ENCODE data around the gene PDLIM1.

DNA sequence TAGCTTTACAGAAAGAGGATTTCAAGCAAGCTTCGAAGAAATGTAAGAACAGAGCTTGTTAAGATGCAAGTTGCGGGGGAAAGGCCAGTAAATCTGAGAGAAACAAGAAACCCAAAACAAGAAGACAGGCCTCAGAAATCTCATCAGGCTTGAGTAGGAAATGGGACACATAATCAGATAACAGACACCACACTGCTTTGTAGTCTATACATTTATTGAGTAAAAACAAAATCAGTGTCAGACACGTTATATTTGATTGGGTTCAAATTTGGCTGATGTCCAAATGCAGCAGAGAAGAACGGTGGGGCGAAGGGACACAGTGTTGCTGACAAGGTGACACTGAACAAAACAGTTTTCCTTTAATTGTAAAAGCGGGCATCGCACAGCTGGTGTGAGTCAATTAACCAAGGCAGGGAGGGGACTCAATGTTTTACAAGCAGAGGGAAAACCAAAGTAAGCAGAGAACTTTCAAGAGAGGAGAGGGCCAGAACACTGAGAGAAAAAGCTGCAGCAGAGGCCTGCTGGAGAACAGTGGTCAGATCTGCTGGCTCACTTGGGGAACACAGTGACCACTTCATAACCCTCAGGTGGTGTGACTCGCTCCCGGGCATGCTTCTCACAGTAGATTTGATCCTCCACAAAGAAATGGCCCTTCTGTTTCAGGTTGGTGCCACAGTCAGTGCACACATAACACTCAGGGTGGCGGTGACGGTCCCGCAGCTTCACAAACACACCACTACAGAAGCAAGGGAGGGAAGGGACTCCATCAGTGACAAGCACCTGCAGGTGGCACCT lies 53.2 kb downstream of the PDLIM1 start:
- TF ChIP-seq, protein P1, sequence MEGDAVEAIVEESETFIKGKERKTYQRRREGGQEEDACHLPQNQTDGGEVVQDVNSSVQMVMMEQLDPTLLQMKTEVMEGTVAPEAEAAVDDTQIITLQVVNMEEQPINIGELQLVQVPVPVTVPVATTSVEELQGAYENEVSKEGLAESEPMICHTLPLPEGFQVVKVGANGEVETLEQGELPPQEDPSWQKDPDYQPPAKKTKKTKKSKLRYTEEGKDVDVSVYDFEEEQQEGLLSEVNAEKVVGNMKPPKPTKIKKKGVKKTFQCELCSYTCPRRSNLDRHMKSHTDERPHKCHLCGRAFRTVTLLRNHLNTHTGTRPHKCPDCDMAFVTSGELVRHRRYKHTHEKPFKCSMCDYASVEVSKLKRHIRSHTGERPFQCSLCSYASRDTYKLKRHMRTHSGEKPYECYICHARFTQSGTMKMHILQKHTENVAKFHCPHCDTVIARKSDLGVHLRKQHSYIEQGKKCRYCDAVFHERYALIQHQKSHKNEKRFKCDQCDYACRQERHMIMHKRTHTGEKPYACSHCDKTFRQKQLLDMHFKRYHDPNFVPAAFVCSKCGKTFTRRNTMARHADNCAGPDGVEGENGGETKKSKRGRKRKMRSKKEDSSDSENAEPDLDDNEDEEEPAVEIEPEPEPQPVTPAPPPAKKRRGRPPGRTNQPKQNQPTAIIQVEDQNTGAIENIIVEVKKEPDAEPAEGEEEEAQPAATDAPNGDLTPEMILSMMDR (conservative IDR thresholded peaks at IDR 0.05; ENCODE audit: low read depth in 2 of 2), result no peak
- TF ChIP-seq, protein P2, sequence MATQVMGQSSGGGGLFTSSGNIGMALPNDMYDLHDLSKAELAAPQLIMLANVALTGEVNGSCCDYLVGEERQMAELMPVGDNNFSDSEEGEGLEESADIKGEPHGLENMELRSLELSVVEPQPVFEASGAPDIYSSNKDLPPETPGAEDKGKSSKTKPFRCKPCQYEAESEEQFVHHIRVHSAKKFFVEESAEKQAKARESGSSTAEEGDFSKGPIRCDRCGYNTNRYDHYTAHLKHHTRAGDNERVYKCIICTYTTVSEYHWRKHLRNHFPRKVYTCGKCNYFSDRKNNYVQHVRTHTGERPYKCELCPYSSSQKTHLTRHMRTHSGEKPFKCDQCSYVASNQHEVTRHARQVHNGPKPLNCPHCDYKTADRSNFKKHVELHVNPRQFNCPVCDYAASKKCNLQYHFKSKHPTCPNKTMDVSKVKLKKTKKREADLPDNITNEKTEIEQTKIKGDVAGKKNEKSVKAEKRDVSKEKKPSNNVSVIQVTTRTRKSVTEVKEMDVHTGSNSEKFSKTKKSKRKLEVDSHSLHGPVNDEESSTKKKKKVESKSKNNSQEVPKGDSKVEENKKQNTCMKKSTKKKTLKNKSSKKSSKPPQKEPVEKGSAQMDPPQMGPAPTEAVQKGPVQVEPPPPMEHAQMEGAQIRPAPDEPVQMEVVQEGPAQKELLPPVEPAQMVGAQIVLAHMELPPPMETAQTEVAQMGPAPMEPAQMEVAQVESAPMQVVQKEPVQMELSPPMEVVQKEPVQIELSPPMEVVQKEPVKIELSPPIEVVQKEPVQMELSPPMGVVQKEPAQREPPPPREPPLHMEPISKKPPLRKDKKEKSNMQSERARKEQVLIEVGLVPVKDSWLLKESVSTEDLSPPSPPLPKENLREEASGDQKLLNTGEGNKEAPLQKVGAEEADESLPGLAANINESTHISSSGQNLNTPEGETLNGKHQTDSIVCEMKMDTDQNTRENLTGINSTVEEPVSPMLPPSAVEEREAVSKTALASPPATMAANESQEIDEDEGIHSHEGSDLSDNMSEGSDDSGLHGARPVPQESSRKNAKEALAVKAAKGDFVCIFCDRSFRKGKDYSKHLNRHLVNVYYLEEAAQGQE (IDR thresholded peaks at IDR 0.05; ENCODE audit: unreplicated experiment), result no peak
- TF ChIP-seq POLR2AphosphoS5 (IDR thresholded peaks at IDR 0.05; ENCODE audit: low read depth) (no peak), NANOG (IDR thresholded peaks at IDR 0.05; ENCODE audit: borderline replicate concordance) (no peak), EZH2 (IDR thresholded peaks at IDR 0.05; ENCODE audit: low read depth, unreplicated experiment) (no peak), EZH2phosphoT487 (IDR thresholded peaks at IDR 0.05; ENCODE audit: unreplicated experiment) (no peak), CREB1 (CRISPR knock-in tag; IDR thresholded peaks at IDR 0.05; ENCODE audit: low read depth) (no peak), ZNF462 (CRISPR knock-in tag; IDR thresholded peaks at IDR 0.05) (no peak), ZNF331 (CRISPR knock-in tag; IDR thresholded peaks at IDR 0.05; ENCODE audit: low read depth) (no peak), JUNB (IDR thresholded peaks at IDR 0.05; ENCODE audit: unreplicated experiment) (no peak)
